Neural progenitor cell (in vitro differentiated cells): ENCODE data around the gene NIPAL3.

Experiments used
- EZH2 ChIP-seq: fragments of 200-600 bp; sonication (generic); IDR thresholded peaks from 2 replicates; pipeline ENCODE4 v1.6.1; 2017; ENCODE audit warnings: antibody characterized with exemption, mild to moderate bottlenecking, moderate library complexity
- TF ChIP-seq, protein P1 (sequence below): fragments of 200-600 bp; sonication (generic); IDR thresholded peaks from 2 replicates; pipeline ENCODE4 v1.5.1; 2017; ENCODE audit warnings: antibody characterized with exemption, mild to moderate bottlenecking

DNA sequence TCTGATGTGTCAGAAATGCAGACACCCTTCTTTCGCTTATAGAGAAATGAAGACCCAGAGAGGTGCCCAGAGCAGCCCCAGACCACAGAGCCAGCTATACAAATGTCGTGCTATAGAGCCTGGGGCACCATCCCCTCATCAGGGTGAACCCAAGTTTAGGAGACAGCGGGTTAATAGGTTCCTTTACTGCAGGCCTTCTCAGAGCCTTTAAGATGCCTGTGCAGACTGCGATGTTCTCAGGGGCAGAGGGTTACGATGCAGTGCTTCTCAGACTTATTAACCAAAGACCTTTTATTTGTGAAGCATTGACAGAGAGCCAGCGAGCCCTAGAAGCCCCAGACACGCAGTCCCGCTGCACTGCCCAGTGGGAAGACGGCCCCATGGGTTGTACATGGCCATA is 48.9 kb upstream of the NIPAL3 start:
- TF ChIP-seq, protein P1, sequence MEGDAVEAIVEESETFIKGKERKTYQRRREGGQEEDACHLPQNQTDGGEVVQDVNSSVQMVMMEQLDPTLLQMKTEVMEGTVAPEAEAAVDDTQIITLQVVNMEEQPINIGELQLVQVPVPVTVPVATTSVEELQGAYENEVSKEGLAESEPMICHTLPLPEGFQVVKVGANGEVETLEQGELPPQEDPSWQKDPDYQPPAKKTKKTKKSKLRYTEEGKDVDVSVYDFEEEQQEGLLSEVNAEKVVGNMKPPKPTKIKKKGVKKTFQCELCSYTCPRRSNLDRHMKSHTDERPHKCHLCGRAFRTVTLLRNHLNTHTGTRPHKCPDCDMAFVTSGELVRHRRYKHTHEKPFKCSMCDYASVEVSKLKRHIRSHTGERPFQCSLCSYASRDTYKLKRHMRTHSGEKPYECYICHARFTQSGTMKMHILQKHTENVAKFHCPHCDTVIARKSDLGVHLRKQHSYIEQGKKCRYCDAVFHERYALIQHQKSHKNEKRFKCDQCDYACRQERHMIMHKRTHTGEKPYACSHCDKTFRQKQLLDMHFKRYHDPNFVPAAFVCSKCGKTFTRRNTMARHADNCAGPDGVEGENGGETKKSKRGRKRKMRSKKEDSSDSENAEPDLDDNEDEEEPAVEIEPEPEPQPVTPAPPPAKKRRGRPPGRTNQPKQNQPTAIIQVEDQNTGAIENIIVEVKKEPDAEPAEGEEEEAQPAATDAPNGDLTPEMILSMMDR = no peak
- no peak for TF ChIP-seq EZH2
